Measurements from ENCODE around the gene SPI1.

SPI1 gene

GRCh38 chr11:47413351-47413750 is 35.0 kb upstream of the SPI1 start:
- Histone ChIP-seq H3K4me1 (ENCODE audit: control insufficient read depth, insufficient read depth, low read length, poor library complexity, severe bottlenecking) (peaks cover 28% of the 10 kb centered on the region), H3K9me3 (ENCODE audit: control insufficient read depth, low read length) (no peaks in the 10 kb centered on the region), H3K36me3 (ENCODE audit: control insufficient read depth, insufficient read depth, low read length) (peaks cover 72% of the 10 kb centered on the region), H3K4me3 (ENCODE audit: extremely low read depth, insufficient read depth, low read length, poor library complexity, severe bottlenecking) (no peak overlapping the region), H3K27ac (ENCODE audit: low read depth, low read length, severe bottlenecking) (peak overlapping the region; percentile 23)
- WGBS, 2 experiments (ENCODE audit: insufficient coverage in 2 of 2), result 92 to 100% methylated on average over 7 to 13 of the region's 13 CpGs

GRCh38 chr11:47411884-47412746 is 33.8 kb upstream of the SPI1 start:
- no peaks in the 10 kb centered on the region for H3K9me3 ChIP-seq (ENCODE audit: control insufficient read depth, low read length)
- H3K4me1 ChIP-seq (ENCODE audit: control insufficient read depth, insufficient read depth, low read length, poor library complexity, severe bottlenecking), result peaks cover 34% of the 10 kb centered on the region
- H3K27ac ChIP-seq (ENCODE audit: low read depth, low read length, severe bottlenecking), result no peak overlapping the region
- H3K36me3 ChIP-seq (ENCODE audit: control insufficient read depth, insufficient read depth, low read length), result peaks cover 60% of the 10 kb centered on the region
- H3K4me3 ChIP-seq (ENCODE audit: extremely low read depth, insufficient read depth, low read length, poor library complexity, severe bottlenecking), result no peak overlapping the region
- WGBS, 2 experiments (ENCODE audit: insufficient coverage in 2 of 2), result 80 to 92% methylated on average over 12 of the region's 12 CpGs

DNA sequence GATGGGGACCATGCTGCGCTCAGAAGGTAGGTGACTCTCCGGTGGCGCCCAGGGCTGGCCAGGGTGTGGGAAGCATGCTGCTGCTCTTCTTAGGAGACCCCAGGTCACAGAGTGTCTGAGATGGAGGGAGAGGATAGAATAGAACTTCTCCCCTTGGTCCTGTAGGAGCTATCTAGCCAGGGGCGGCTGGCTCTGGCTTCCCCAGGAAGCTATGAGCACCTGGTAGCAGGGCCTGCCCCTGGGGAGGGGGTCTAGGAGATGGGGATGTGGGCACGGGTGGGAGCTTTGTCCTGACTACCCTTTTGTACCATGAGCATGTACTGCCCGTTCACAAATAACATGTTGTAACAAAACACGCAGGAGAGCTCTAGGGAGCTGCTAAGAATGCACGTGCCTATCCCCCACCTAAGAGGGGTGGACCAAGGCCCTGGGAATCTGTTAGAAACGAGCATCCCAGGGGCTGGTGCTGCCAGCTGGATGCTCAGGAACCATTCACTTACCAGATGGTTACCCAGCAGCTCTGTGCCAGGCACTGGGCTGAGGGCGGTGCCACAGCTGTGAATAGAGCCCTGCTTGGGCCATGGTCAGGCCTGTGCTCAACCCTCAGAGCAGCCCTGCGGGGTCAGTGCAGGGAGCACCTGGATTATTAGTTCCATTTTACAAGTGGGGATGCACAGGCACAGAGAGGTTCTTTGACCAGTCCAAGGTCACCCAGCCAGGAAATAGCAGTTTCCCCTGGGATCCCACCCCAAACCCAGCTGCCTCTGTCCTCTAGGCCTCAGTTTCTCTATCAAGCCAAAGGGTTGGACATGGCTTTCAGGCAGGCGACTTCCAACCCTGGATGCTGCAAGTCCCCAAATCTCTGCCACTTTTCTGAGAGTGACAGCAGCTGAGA is 32.3 kb upstream of the SPI1 start:
- 89 to 94% methylated on average over 9 to 12 of the region's 12 CpGs for WGBS, 2 experiments (ENCODE audit: insufficient coverage in 2 of 2)
- no peak overlapping the region for H3K4me3 ChIP-seq (ENCODE audit: extremely low read depth, insufficient read depth, low read length, poor library complexity, severe bottlenecking)
- peaks cover 54% of the 10 kb centered on the region for H3K36me3 ChIP-seq (ENCODE audit: control insufficient read depth, insufficient read depth, low read length)
- no peaks in the 10 kb centered on the region for H3K9me3 ChIP-seq (ENCODE audit: control insufficient read depth, low read length)
- peaks cover 27% of the 10 kb centered on the region for H3K4me1 ChIP-seq (ENCODE audit: control insufficient read depth, insufficient read depth, low read length, poor library complexity, severe bottlenecking)
- no peak overlapping the region for H3K27ac ChIP-seq (ENCODE audit: low read depth, low read length, severe bottlenecking)

- WGBS, 2 experiments (ENCODE audit: insufficient coverage in 2 of 2), result 93 to 95% methylated on average over 26 to 30 of the region's 31 CpGs
- Histone ChIP-seq H3K27ac (ENCODE audit: low read depth, low read length, severe bottlenecking) (no peak overlapping the region), H3K4me1 (ENCODE audit: control insufficient read depth, insufficient read depth, low read length, poor library complexity, severe bottlenecking) (peaks cover 24% of the 10 kb centered on the region), H3K4me3 (ENCODE audit: extremely low read depth, insufficient read depth, low read length, poor library complexity, severe bottlenecking) (peak overlapping the region; percentile 67), H3K9me3 (ENCODE audit: control insufficient read depth, low read length) (no peaks in the 10 kb centered on the region), H3K36me3 (ENCODE audit: control insufficient read depth, insufficient read depth, low read length) (peaks cover 45% of the 10 kb centered on the region)
Measured at GRCh38 chr11:47409440-47410369, 31.4 kb upstream of the SPI1 start.

- Histone ChIP-seq H3K4me3 (ENCODE audit: extremely low read depth, insufficient read depth, low read length, poor library complexity, severe bottlenecking) (peak overlapping the region; percentile 67), H3K27ac (ENCODE audit: low read depth, low read length, severe bottlenecking) (peak overlapping the region; percentile 87), H3K9me3 (ENCODE audit: control insufficient read depth, low read length) (no peaks in the 10 kb centered on the region), H3K4me1 (ENCODE audit: control insufficient read depth, insufficient read depth, low read length, poor library complexity, severe bottlenecking) (peaks cover 21% of the 10 kb centered on the region), H3K36me3 (ENCODE audit: control insufficient read depth, insufficient read depth, low read length) (peaks cover 36% of the 10 kb centered on the region)
- 11 to 15% methylated on average over 41 to 50 of the region's 50 CpGs for WGBS, 2 experiments (ENCODE audit: insufficient coverage in 2 of 2)
Measured at GRCh38 chr11:47408598-47409439, 30.5 kb upstream of the SPI1 start.

DNA sequence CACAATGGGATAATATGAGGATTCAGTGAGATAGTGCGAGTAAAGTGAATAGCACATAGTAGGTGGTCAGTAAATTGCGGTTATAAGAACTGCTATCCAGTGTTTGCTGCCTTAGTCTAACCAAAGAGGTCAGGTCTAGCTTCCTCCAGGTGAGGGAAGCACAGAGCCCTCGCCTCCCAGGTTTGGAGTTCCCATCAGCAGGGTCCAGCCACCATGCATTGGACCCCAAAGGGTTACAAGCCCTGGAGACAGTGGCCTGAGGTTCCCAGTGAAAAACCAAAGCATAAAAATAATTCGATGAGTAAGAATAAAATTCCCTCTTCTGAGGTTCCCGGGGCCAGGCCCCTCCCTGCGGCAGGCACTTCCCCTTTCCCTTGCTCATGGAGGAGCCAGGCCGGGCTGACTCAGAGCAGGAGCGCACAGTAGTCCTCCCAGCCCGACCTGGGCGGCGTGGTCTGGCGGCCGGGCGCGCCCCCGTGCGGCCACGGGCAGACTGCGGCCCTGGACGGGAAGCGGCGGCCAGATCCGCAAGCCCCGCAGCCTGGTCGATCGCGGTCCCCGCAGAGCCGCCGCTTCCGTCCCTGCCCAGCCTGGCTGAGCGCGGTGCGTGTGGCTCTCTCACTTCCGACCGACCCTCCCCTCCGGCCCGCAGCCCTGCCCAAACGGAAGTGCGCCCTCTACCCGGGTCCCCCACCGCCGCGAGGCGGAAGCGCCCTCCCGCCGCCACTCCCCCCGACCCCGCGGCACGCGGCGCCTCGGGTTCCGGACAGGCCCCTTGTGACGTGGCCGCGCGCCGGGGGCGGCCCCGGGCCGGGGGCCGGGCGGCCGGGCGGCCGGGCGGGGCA is 29.6 kb upstream of the SPI1 start, which contains the start of gene SLC39A13:
Gene SLC39A13, plus strand, starts transcription at position 845 of the 845 bp plus-strand sequence. CDS start 1,505 bp downstream, outside the sequence.
- peak within 1 kb of the TSS; percentile 67 for H3K4me3 ChIP-seq (ENCODE audit: extremely low read depth, insufficient read depth, low read length, poor library complexity, severe bottlenecking)
- H3K9me3 ChIP-seq (ENCODE audit: control insufficient read depth, low read length), result no peaks in the 10 kb centered on the region
- H3K36me3 ChIP-seq (ENCODE audit: control insufficient read depth, insufficient read depth, low read length), result peaks cover 29% of the 10 kb centered on the region
- WGBS, 2 experiments (ENCODE audit: insufficient coverage in 2 of 2), result 1 to 3% methylated on average over 49 to 52 of the region's 70 CpGs
- H3K27ac ChIP-seq (ENCODE audit: low read depth, low read length, severe bottlenecking), result peak within 1 kb of the TSS; percentile 89
- peaks cover 14% of the 10 kb centered on the region for H3K4me1 ChIP-seq (ENCODE audit: control insufficient read depth, insufficient read depth, low read length, poor library complexity, severe bottlenecking)

GRCh38 chr11:47406896-47407745 is 28.8 kb upstream of the SPI1 start:
- Histone ChIP-seq H3K9me3 (ENCODE audit: control insufficient read depth, low read length) (no peaks in the 10 kb centered on the region), H3K36me3 (ENCODE audit: control insufficient read depth, insufficient read depth, low read length) (peaks cover 22% of the 10 kb centered on the region), H3K4me1 (ENCODE audit: control insufficient read depth, insufficient read depth, low read length, poor library complexity, severe bottlenecking) (peaks cover 14% of the 10 kb centered on the region), H3K4me3 (ENCODE audit: extremely low read depth, insufficient read depth, low read length, poor library complexity, severe bottlenecking) (peak overlapping the region; percentile 58), H3K27ac (ENCODE audit: low read depth, low read length, severe bottlenecking) (peak overlapping the region; percentile 89)
- 75 to 80% methylated on average over 11 to 12 of the region's 12 CpGs for WGBS, 2 experiments (ENCODE audit: insufficient coverage in 2 of 2)

GRCh38 chr11:47403571-47403970 is 25.2 kb upstream of the SPI1 start:
- Histone ChIP-seq H3K4me3 (ENCODE audit: extremely low read depth, insufficient read depth, low read length, poor library complexity, severe bottlenecking) (no peak overlapping the region), H3K27ac (ENCODE audit: low read depth, low read length, severe bottlenecking) (no peak overlapping the region), H3K36me3 (ENCODE audit: control insufficient read depth, insufficient read depth, low read length) (no peaks in the 10 kb centered on the region), H3K9me3 (ENCODE audit: control insufficient read depth, low read length) (no peaks in the 10 kb centered on the region), H3K4me1 (ENCODE audit: control insufficient read depth, insufficient read depth, low read length, poor library complexity, severe bottlenecking) (peaks cover 16% of the 10 kb centered on the region)
- WGBS, 2 experiments (ENCODE audit: insufficient coverage in 2 of 2), result 83 to 92% methylated on average over 1 to 2 of the region's 3 CpGs

All from mesodermal cell (in vitro differentiated cells).